ENCODE data around the gene ACTR3C. TPM values are rescaled to one million over a fixed set of nuclear protein-coding genes. Genes with fewer than 3 reads are reported as not detected.
A peak's percentile ranks its signal among the peaks of the same experiment; 100 is the strongest.

ACTR3C gene
- total RNA-seq, 2 donors from 2014 or later = 3.7 to 4.9 TPM

DNA sequence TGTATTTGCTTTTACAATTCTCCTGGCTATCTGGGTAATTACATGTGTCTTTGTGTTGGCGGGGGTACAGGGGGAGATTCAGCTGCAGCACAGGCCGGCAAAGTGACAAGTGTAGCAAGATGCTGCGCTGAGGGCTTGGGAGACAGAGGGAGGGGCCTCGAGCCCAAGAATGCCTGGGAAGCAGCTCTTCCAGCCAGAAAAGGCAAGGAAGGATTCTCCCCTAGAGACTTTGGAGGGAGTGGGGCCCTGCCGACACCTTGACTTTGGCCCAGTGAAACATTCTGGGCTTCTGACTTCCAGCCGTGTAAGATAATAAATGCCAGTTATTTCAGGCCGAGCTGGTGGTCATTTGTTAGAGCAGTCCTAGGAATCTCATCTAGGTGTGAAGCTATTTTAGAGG lies 38.1 kb upstream of the ACTR3C start:
- DNase-seq = no peak

GRCh38 chr7:150360363-150361058 lies 37.2 kb upstream of the ACTR3C start:
- no peak for ATAC-seq
- intact Hi-C loops (cut with DNase I) = loop anchor here in 1 of 2 donors (5.0 kb wide), 1 partner anchor 62 kb away; no protein-coding TSS in a partner anchor
- no peak for DNase-seq

More for the DNA sequence above, 38.1 kb upstream of the ACTR3C start:
- intact Hi-C loops (cut with DNase I) = loop anchor here in 1 of 2 donors (5.0 kb wide), 1 partner anchor 61 kb away; no protein-coding TSS in a partner anchor
- ATAC-seq = peak in 1 of 2 donors; percentile 36

DNA sequence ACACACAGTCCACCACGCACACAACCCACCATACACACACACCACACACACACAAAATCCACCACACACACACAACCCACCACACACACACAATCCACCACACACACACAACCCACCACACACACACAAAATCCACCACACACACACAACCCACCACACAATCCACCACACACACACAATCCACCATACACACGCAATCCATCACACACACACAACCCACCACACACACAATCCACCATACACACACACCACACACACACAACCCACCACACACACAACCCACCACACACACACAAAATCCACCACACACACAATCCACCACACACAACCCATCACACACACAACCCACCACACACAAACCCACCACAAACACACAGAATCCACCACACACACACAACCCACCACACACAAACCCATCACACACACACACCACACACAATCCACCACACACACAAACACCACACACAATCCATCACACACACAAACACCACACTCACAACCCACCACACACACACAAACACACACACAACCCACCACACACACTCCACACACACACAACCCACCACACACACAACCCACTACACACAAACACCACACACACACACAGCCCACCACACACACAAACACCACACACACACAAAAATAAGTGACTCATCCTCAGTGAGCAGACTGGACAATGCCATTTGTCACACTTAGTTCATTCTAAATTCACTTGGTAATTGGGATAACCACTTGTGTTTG lies 36.4 kb upstream of the ACTR3C start:
- intact Hi-C loops (cut with DNase I) = loop anchor here (5.0 kb wide), 1 partner anchor 63 kb away; no protein-coding TSS in a partner anchor
- DNase-seq (no peak), ATAC-seq (no peak)

GRCh38 chr7:150358988-150359621 lies 35.8 kb upstream of the ACTR3C start:
- no peak for ATAC-seq
- intact Hi-C loops (cut with DNase I) = loop anchor here in 1 of 2 donors (5.0 kb wide), 1 partner anchor 63 kb away; no protein-coding TSS in a partner anchor
- DNase-seq = no peak

DNA sequence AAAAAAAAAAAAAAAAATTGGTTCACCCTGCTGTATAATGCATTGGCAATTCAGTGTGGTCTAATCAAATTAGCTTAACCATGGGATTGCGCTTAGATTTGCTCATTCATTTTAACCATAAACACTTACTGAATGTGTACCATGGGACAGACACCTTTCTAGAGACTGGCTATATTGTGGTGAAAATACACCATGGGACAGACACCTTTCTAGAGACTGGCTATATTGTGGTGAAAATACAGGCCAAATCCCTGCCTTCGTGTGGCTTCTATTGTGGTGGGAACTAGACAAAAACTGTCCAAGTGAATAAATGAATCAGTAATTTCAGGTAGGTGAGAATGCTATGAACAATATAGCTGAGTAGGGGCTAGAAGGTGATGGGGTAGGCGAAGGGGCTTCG lies 35.1 kb upstream of the ACTR3C start:
- ATAC-seq (no peak), DNase-seq (no peak)
- intact Hi-C loops (cut with DNase I) = loop anchor here in 1 of 2 donors (5.0 kb wide), 1 partner anchor 64 kb away; no protein-coding TSS in a partner anchor

DNA sequence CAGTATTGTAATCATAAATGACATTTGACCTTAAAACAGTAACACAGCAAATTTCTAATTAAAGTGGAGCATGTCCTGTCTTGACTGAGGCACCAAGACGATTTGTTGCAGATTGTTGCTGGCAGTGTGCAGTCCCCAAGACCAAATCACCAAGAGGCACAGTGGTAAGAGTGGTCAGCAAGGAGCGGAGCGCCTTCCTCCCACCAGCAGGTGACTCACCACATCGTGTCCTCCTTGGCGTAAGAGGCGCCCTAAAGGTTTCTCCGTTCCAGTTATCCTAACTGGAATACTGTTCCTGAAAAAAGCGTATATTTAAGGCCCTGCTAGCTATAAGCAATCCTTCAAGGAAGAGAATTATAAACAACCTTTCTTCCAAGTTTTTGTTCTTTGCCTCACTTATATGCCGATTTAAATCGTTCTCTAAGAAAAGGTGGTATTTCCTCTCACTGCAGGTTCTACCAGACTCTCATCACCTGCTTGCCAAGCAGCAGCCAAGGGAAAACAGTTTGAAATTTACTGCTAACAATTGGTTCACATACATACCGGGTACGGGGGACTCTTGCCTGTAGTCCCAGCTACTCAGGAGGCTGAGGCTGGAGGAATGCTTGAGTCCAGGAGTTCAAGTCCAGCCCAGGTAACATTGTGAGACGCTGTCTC lies 34.6 kb upstream of the ACTR3C start:
- no peak for DNase-seq
- ATAC-seq = no peak
- intact Hi-C loops (cut with DNase I) = loop anchor here in 1 of 2 donors (5.0 kb wide), 1 partner anchor 64 kb away; no protein-coding TSS in a partner anchor

GRCh38 chr7:150357270-150357669 lies 33.9 kb upstream of the ACTR3C start:
- DNase-seq (no peak), ATAC-seq (peak in 1 of 2 donors; percentile 43)
- intact Hi-C loops (cut with DNase I) = loop anchor here in 1 of 2 donors (5.0 kb wide), 1 partner anchor 65 kb away; no protein-coding TSS in a partner anchor

DNA sequence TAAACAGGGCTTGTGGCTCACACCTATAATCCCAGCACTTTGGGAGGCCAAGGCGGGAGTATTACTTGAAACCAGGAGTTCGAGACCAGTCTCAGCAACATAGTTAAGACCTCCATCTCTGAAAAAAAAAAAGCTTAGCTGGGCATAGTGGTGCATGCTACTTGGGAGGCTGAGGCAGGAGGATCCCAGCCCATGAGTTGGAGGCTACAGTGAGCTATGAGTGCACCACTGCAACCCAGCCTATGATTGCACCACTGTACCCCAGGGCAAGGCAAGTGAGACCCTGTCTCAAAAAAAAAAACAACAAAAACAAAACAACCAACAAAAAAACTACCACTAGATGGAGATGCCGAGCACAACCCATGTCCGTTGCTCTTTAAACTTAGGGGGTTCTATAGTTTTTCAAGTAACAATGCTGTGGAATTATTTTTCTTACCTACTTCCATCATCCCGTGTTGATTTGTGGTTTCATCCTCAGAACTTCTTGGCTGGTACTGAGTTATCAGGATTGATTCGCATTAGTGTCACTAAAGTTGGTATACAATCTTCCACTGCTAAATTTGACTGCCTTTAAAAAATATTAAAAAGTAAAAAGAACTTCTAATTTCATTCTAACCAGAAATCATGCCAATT lies 33.0 kb upstream of the ACTR3C start:
- intact Hi-C loops (cut with DNase I) = loop anchor here in 1 of 2 donors (5.0 kb wide), 1 partner anchor 66 kb away; no protein-coding TSS in a partner anchor
- DNase-seq (no peak), ATAC-seq (no peak)

DNA sequence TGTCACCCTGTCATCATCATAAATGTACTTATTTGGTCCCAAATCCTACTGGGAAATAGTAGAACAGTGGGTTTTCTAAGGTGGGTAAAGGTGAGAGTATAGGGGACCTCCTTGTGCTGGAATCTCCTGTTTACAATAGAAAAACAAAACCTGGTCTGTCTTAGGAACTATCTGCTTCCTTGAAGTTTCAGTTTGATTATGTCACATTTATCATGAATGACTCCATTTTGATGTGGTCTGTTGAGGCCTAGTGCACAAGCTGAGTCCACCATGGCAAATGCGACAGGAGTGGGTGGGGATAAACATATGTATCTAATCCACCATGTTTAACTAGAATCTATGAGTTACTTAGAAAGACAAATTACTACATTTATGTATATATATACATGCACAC lies 32.3 kb upstream of the ACTR3C start:
- ATAC-seq = no peak
- no peak for DNase-seq
- intact Hi-C loops (cut with DNase I) = loop anchor here in 1 of 2 donors (5.0 kb wide), 1 partner anchor 67 kb away; no protein-coding TSS in a partner anchor

- intact Hi-C loops (cut with DNase I) = no loop called here
- no peak for ATAC-seq
- DNase-seq = no peak
Observed at GRCh38 chr7:150351587-150352194, 28.3 kb upstream of the ACTR3C start.

GRCh38 chr7:150346922-150347321 lies 23.6 kb upstream of the ACTR3C start:
- ATAC-seq = no peak
- intact Hi-C loops (cut with DNase I) = no loop called here

DNA sequence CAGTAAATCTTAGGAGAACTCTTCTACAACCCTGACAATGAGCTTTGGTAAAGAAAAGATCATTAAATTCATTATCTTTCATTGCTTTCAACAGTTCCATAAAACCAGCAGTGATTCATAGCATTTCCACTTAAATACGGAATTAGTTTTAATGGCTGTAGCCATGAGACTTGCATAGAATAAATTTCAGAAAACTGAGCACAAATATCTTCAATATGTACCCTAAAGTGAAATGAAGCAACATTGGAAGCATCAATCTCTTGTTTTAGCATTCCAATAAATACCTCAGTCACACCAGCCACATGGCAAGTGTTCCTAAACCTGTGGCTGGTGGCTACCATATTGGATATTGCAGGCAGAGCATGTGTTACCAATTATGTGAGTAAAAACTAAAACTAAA lies 21.7 kb upstream of the ACTR3C start:
- intact Hi-C loops (cut with DNase I) = no loop called here
- no peak for DNase-seq
- no peak for ATAC-seq

More at GRCh38 chr7:150346922-150347321, 23.6 kb upstream of the ACTR3C start:
- DNase-seq = no peak

DNA sequence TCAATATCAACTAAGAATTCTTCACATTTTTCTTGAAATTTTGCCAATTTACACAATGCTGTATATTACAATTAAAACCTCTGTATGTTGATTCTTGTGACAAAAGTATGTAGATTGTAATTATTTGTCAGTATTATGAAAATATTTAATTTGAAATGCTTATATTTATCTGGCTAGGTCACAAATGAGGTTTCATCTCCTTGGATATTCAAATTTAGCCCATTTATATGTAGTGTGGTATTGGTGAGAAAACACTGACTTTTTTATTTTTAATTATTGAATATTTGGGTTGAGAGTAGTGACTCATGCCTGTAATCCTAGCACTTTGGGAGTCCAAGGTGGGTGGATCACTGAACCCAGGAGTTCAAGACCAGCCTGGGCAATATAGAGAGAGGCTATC lies 21.0 kb upstream of the ACTR3C start:
- intact Hi-C loops (cut with DNase I) = no loop called here
- DNase-seq = no peak
- ATAC-seq = no peak

DNA sequence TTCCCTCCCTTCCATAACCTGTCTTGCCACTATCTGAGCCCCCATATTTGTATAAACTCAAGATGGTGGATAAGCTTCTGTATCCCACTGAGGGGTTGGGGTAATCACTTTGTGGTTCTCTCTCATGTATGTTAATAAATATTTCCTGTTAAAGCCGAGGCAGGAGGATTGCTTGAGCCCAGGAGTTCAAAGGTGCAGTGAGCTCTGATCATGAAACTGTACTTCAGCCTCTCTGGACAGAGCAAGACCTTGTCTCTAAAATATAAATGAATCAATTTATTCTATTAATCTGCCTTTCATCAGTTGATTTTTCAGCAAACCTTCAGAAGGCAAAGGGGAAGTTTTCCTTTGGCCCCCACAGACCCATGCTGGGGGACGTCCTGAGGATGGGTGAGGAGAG lies 19.9 kb upstream of the ACTR3C start:
- intact Hi-C loops (cut with DNase I) = no loop called here

GRCh38 chr7:150342121-150342408 lies 18.7 kb upstream of the ACTR3C start:
- DNase-seq (no peak), ATAC-seq (peak in 1 of 2 donors; percentile 10)
- intact Hi-C loops (cut with DNase I) = no loop called here

More for the DNA sequence above, 19.9 kb upstream of the ACTR3C start:
- no peak for ATAC-seq
- no peak for DNase-seq

- ATAC-seq (peak; percentile 82), DNase-seq (peak; percentile 61)
- intact Hi-C loops (cut with DNase I) = no loop called here
Observed at GRCh38 chr7:150341263-150342120, 18.1 kb upstream of the ACTR3C start, which contains the start of gene RARRES2. Gene RARRES2 (minus strand): TSS chr7:150341629. CDS start chr7:150340609, 1,020 bp downstream.

DNA sequence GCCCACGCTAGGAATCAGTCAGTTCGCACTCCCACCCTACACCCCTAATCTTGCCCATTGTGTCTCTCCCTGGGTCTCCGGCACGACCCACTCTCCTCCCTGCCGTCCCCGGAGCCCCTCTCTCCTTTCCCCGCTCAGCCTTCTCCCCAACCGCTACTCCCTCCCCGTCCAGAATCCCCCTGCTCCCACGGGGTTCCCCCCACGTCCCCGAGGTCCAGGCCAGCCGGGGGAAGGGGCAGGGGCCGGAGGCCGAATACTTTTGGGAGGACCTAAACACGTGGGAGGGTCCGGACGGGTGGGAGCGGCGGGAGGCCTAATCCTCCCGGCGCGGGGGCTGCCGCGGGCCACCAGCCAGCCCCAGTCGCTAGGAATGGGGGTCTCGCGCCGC lies 17.5 kb upstream of the ACTR3C start:
- intact Hi-C loops (cut with DNase I) = no loop called here
- ATAC-seq (peak; percentile 2 to 11), DNase-seq (no peak)

Measured in left cardiac atrium (tissue), 4 donors.